H1 (cell line): Measurements from ENCODE around the gene TRDN. TPM values are rescaled to one million over a fixed set of nuclear protein-coding genes. Genes with fewer than 3 reads are reported as not detected.

ENCODE experiments used
- CTCF ChIA-PET: fragments of 300-600 bp; sonication (Branson Sonifier 250); formaldehyde crosslinking; loops from one replicate; lab custom pipeline; 2021; ENCODE audit not compliant: partially characterized antibody; lab: Charles Lee
- POLR2A ChIA-PET: fragments of 300-600 bp; sonication (Branson Sonifier 250); formaldehyde crosslinking; loops from one replicate; lab custom pipeline; 2021; ENCODE audit warnings: inconsistent platforms; ENCODE audit not compliant: partially characterized antibody; lab: Charles Lee
- DNase-seq, 2 experiments: peaks; one replicate each; pipeline versions ENCODE4 v3.0.0 to v3.0.0-alpha.2; 2010 to 2022; ENCODE audit warnings: low spot score in 2 of 2, low read depth in 1 of 2, mixed read lengths in 1 of 2
- FAIRE-seq: peaks from 2 replicates; lab custom pipeline; 2011; peaks lifted over from hg19 to GRCh38; lab: Jason Lieb, UNC
- H2AFZ ChIP-seq: 2 replicates; pipeline ENCODE4 v1.8.1; 2012; ENCODE audit warnings: low read length, inconsistent platforms
- H2AK5ac ChIP-seq: 2 replicates; pipeline ENCODE4 v1.6.1; 2013; ENCODE audit warnings: low read depth, low read length
- H2BK120ac ChIP-seq: replicated peaks from 2 replicates; pipeline ENCODE3; 2013; ENCODE audit warnings: low read depth, low read length, inconsistent platforms
- H2BK12ac ChIP-seq: 2 replicates; pipeline ENCODE4 v1.6.1; 2013; ENCODE audit warnings: low read depth, low read length
- H2BK15ac ChIP-seq: 2 replicates; pipeline ENCODE4 v1.6.1; 2013; ENCODE audit warnings: low read length
- H2BK20ac ChIP-seq: 2 replicates; pipeline ENCODE4 v1.6.1; 2013; ENCODE audit warnings: low read length
- H2BK5ac ChIP-seq: 2 replicates; pipeline ENCODE4 v1.6.1; 2013; ENCODE audit warnings: low read depth, low read length
- H3K14ac ChIP-seq: 2 replicates; pipeline ENCODE4 v1.6.1; 2013; ENCODE audit warnings: inconsistent platforms; ENCODE audit not compliant: insufficient read length
- H3K18ac ChIP-seq: 2 replicates; pipeline ENCODE4 v1.6.1; 2013; ENCODE audit warnings: low read length; ENCODE audit errors: extremely low read depth
- H3K23ac ChIP-seq: 2 replicates; pipeline ENCODE4 v1.6.1; 2013; ENCODE audit warnings: inconsistent platforms; ENCODE audit not compliant: insufficient read length
- H3K23me2 ChIP-seq: 2 replicates; pipeline ENCODE4 v1.6.1; 2013; ENCODE audit warnings: low read depth, low read length
- H3K27ac ChIP-seq: 2 replicates; pipeline ENCODE4 v1.6.1; 2011; ENCODE audit warnings: low read depth, low read length, inconsistent platforms
- H3K27me3 ChIP-seq, 4 experiments: replicated peaks in 1 of 4; 1 replicate in 1 of 4; 2 replicates in 3 of 4; pipeline versions ENCODE4 v1.6.1 to v1.8.1; 2011 to 2013; ENCODE audit warnings: low read length in 3 of 4, mild to moderate bottlenecking in 3 of 4, inconsistent platforms in 2 of 4, mixed read lengths in 2 of 4, moderate library complexity in 1 of 4; ENCODE audit not compliant: control insufficient read depth in 3 of 4, insufficient read depth in 3 of 4; ENCODE audit errors: extremely low read depth in 1 of 4
- H3K36me3 ChIP-seq, 4 experiments: 2 replicates each; pipeline versions ENCODE4 v1.6.1 to v1.8.1; 2011 to 2013; ENCODE audit warnings: mild to moderate bottlenecking in 4 of 4, low read length in 3 of 4, moderate library complexity in 2 of 4, control low read depth in 1 of 4, inconsistent platforms in 1 of 4; ENCODE audit not compliant: insufficient read depth in 4 of 4, control insufficient read depth in 2 of 4
- H3K4ac ChIP-seq: replicated peaks from 2 replicates; pipeline ENCODE3; 2013; ENCODE audit warnings: low read length, low read depth, mixed read lengths, inconsistent platforms; ENCODE audit not compliant: insufficient read length
- H3K4me1 ChIP-seq, 4 experiments: replicated peaks in 1 of 4; 1 replicate in 1 of 4; 2 replicates in 3 of 4; pipeline versions ENCODE4 v1.6.1 to v1.8.1; 2011 to 2013; ENCODE audit warnings: low read length in 3 of 4, inconsistent platforms in 2 of 4, mixed read lengths in 1 of 4; ENCODE audit not compliant: insufficient read depth in 4 of 4, control insufficient read depth in 3 of 4
- H3K4me2 ChIP-seq, 2 experiments: 2 replicates each; pipeline versions ENCODE4 v1.6.1 to v1.8.1; 2011 to 2013; ENCODE audit warnings: low read depth in 2 of 2, low read length in 2 of 2, control low read depth in 1 of 2, inconsistent platforms in 1 of 2, mild to moderate bottlenecking in 1 of 2; ENCODE audit not compliant: insufficient read depth in 1 of 2
- H3K4me3 ChIP-seq, 4 experiments: fragments of 200-600, 300-600 bp in 1 of 4; sonication (generic), shearing (Covaris generic), sonication (Bioruptor Twin) in 1 of 4; 2 replicates each; pipeline versions ENCODE4 v1.5.1 to v1.8.1; 2011 to 2016; ENCODE audit warnings: low read length in 4 of 4, low read depth in 3 of 4, control low read depth in 2 of 4, inconsistent platforms in 2 of 4, mild to moderate bottlenecking in 2 of 4, mixed read lengths in 1 of 4, moderate library complexity in 1 of 4; ENCODE audit not compliant: insufficient read depth in 2 of 4; ENCODE audit errors: extremely low read depth in 1 of 4
- H3K56ac ChIP-seq: replicated peaks from 2 replicates; pipeline ENCODE3; 2013; ENCODE audit warnings: low read depth, mild to moderate bottlenecking, mixed read lengths, low read length, inconsistent platforms; ENCODE audit not compliant: insufficient read length
- H3K79me1 ChIP-seq: 2 replicates; pipeline ENCODE4 v1.6.1; 2013; ENCODE audit warnings: low read depth, low read length, control low read depth
- H3K79me2 ChIP-seq, 2 experiments: 2 replicates each; pipeline versions ENCODE4 v1.6.1 to v1.8.1; 2012 to 2013; ENCODE audit warnings: low read length in 2 of 2, mild to moderate bottlenecking in 2 of 2, inconsistent platforms in 1 of 2; ENCODE audit not compliant: insufficient read depth in 2 of 2, control insufficient read depth in 1 of 2
- H3K9ac ChIP-seq, 4 experiments: replicated peaks in 1 of 4; 1 replicate in 1 of 4; 2 replicates in 3 of 4; pipeline versions ENCODE4 v1.6.1 to v1.8.1; 2011 to 2013; ENCODE audit warnings: low read depth in 3 of 4, low read length in 3 of 4, control low read depth in 2 of 4, mild to moderate bottlenecking in 2 of 4, moderate library complexity in 2 of 4, inconsistent platforms in 1 of 4; ENCODE audit errors: extremely low read depth in 1 of 4
- H3K9me3 ChIP-seq, 2 experiments: 2 replicates each; pipeline versions ENCODE4 v1.6.1 to v1.8.1; 2012 to 2013; ENCODE audit warnings: mild to moderate bottlenecking in 2 of 2, moderate library complexity in 2 of 2, control low read depth in 1 of 2, inconsistent platforms in 1 of 2, low read depth in 1 of 2, low read length in 1 of 2, mixed read lengths in 1 of 2; ENCODE audit not compliant: insufficient read depth in 2 of 2
- H4K20me1 ChIP-seq, 2 experiments: replicated peaks in 1 of 2; 2 replicates each; pipeline versions ENCODE3 to v1.8.1; 2011 to 2013; ENCODE audit warnings: inconsistent platforms in 2 of 2, low read length in 2 of 2, mild to moderate bottlenecking in 1 of 2; ENCODE audit not compliant: insufficient read depth in 2 of 2, control insufficient read depth in 1 of 2
- H4K5ac ChIP-seq: 2 replicates; pipeline ENCODE4 v1.6.1; 2013; ENCODE audit warnings: low read length, low read depth, mixed read lengths, inconsistent platforms; ENCODE audit not compliant: insufficient read length
- H4K8ac ChIP-seq: 2 replicates; pipeline ENCODE4 v1.8.0; 2013; ENCODE audit warnings: mild to moderate bottlenecking, moderate library complexity, low read length, inconsistent platforms; ENCODE audit not compliant: insufficient read depth; ENCODE audit errors: extremely low read depth
- H4K91ac ChIP-seq: replicated peaks from 2 replicates; pipeline ENCODE3; 2013; ENCODE audit warnings: low read length, mixed read lengths, inconsistent platforms; ENCODE audit not compliant: insufficient read length
- ATF3 ChIP-seq: IDR thresholded peaks from 2 replicates; pipeline ENCODE4 v1.6.1; 2011; ENCODE audit warnings: low read depth, mild to moderate bottlenecking, low read length; ENCODE audit not compliant: insufficient read depth
- E2F6 ChIP-seq: IDR thresholded peaks from 2 replicates; pipeline ENCODE4 v1.6.1; 2012; ENCODE audit warnings: inconsistent platforms
- EGR1 ChIP-seq: IDR thresholded peaks from 2 replicates; pipeline ENCODE4 v1.6.1; 2011; ENCODE audit warnings: low read depth, low read length, borderline replicate concordance
- GABPA ChIP-seq: IDR thresholded peaks from 2 replicates; pipeline ENCODE4 v1.6.1; 2011; ENCODE audit warnings: mild to moderate bottlenecking, low read length, moderate library complexity, borderline replicate concordance; ENCODE audit not compliant: insufficient read depth
- KDM1A ChIP-seq: fragments of 200-600, 300-600 bp; sonication (generic); IDR thresholded peaks from 2 replicates; pipeline ENCODE4 v1.7.1; 2016; ENCODE audit warnings: mild to moderate bottlenecking, low read length, borderline replicate concordance
- RXRA ChIP-seq: IDR thresholded peaks from 2 replicates; pipeline ENCODE4 v1.6.1; 2011; ENCODE audit warnings: low read depth, mild to moderate bottlenecking, low read length, moderate library complexity; ENCODE audit not compliant: insufficient read depth
- SAP30 ChIP-seq: fragments of 300-600 bp; sonication (generic); IDR thresholded peaks from 2 replicates; pipeline ENCODE4 v1.7.1; 2012; ENCODE audit warnings: low read length, moderate library complexity, mild to moderate bottlenecking, inconsistent platforms; ENCODE audit not compliant: insufficient read depth, insufficient replicate concordance
- SIN3A ChIP-seq, 2 experiments: IDR thresholded peaks in 1 of 2; conservative IDR thresholded peaks in 1 of 2; 2 replicates each; pipeline ENCODE4 v1.6.1; 2011 to 2012; ENCODE audit warnings: low read length in 2 of 2, improper control_type of control experiment in 1 of 2, low read depth in 1 of 2, mild to moderate bottlenecking in 1 of 2
- SUZ12 ChIP-seq: fragments of 200-600 bp; sonication (generic); IDR thresholded peaks from 2 replicates; pipeline ENCODE4 v1.6.1; 2012; ENCODE audit warnings: mild to moderate bottlenecking, inconsistent platforms, low read length, moderate library complexity, mixed read lengths
- TAF1 ChIP-seq: IDR thresholded peaks from 2 replicates; pipeline ENCODE4 v1.6.1; 2011; ENCODE audit warnings: mild to moderate bottlenecking, low read depth, low read length
- YY1 ChIP-seq: IDR thresholded peaks from 2 replicates; pipeline ENCODE4 v1.6.1; 2011; ENCODE audit warnings: low read depth, mild to moderate bottlenecking, low read length
- WGBS, 2 experiments: shearing (Covaris generic) in 1 of 2; methylation state at CpG; one replicate each; pipeline versions ENCODE4 v1.1.6 to v1.1.7; 2013 to 2015; ENCODE audit warnings: low lambda C conversion rate in 2 of 2, mixed read lengths in 2 of 2, inconsistent platforms in 1 of 2, low coverage in 1 of 2, missing lambda C conversion rate in 1 of 2; ENCODE audit not compliant: insufficient replicate concordance in 2 of 2, insufficient coverage in 1 of 2, insufficient read length in 1 of 2; ENCODE audit errors: extremely low coverage in 1 of 2, missing lambda C conversion rate in 1 of 2; 5-methylcytosine and 5-hydroxymethylcytosine counted together
- polyA plus RNA-seq, 7 experiments: library from polyadenylated mRNA; depleted of rRNA in 3 of 7; stranded (reverse) in 5 of 7; unstranded in 2 of 7; fragments of >200 nt in 5 of 7; fragments of 200-250 nt in 2 of 7; gene quantifications; 1 replicate in 5 of 7; 2 replicates in 1 of 7; 4 replicates in 1 of 7; pipeline versions ENCODE4 v1.2.1 to v1.2.3, GENCODE V29; 2011 to 2013; ENCODE audit warnings: missing spikeins in 2 of 7, mixed read lengths in 2 of 7
- total RNA-seq: library from RNA; stranded (reverse); fragmentation: NEBNext Ultra II Directional; extraction: Animal tissue kit (Norgen Biotek cat#: 25700); gene quantifications from 2 replicates; pipeline ENCODE4 v1.2.1, GENCODE V29; 2021

Gene TRDN
- total and polyA plus RNA-seq, 2 of the 8 experiments (the other 6 are each of a cell fraction or from before 2014, with no cell fraction given) = 1.6 to 41.6 TPM

- Histone ChIP-seq H3K23me2 (peaks cover 2% of the 10 kb centered on the region; the same call in 1 of the 2 replicates), H2BK20ac (no peak overlapping the region), H3K9me3 (0 out of 4 replicates have a peak, but pooled peaks cover 0 to 2% of the 10 kb centered on the region in 2 experiments), H4K20me1 (no peaks in the 10 kb centered on the region), H2AK5ac (no peak overlapping the region), H3K79me2 (no peaks in the 10 kb centered on the region), H2AFZ (no peak overlapping the region), H2BK120ac (no peak overlapping the region), H3K23ac (no peak overlapping the region), H3K56ac (no peak overlapping the region), H2BK15ac (no peak overlapping the region), H3K9ac (no peak overlapping the region), H4K8ac (no peak overlapping the region), H3K14ac (no peak overlapping the region), H2BK12ac (no peak overlapping the region), H4K91ac (no peak overlapping the region), H3K27me3 (no peaks in the 10 kb centered on the region), H3K4me3 (no peak overlapping the region), H3K4ac (no peak overlapping the region), H3K18ac (no peak overlapping the region), H3K4me1 (no peaks in the 10 kb centered on the region), H4K5ac (no peak overlapping the region), H3K36me3 (no peaks in the 10 kb centered on the region), H3K27ac (no peak overlapping the region), H2BK5ac (no peak overlapping the region), H3K4me2 (no peak overlapping the region), H3K79me1 (no peaks in the 10 kb centered on the region)
- CTCF ChIA-PET = no interaction called here
- WGBS, 2 experiments = 92 to 100% methylated on average over 1 to 5 of the region's 5 CpGs
- FAIRE-seq (no peak), DNase-seq (no peak)
- POLR2A ChIA-PET = no interaction called here
- TF ChIP-seq RXRA (no peak), ATF3 (no peak), KDM1A (no peak), GABPA (no peak), SIN3A (conservative IDR thresholded peaks at IDR 0.05 in 1 of 2, IDR thresholded peaks at IDR 0.05 in 1 of 2; ENCODE audit: low read depth in 1 of 2, low read length in 2 of 2) (no peak), SAP30 (no peak), SUZ12 (no peak), TAF1 (no peak), E2F6 (no peak), EGR1 (no peak), YY1 (no peak)
Measured at GRCh38 chr6:123661105-123661891, 24.5 kb upstream of the TRDN start.
